ENCODE results near the gene CACNA1C.
A peak's percentile ranks its signal among the peaks of the same experiment; 100 is the strongest.

CACNA1C gene

DNA sequence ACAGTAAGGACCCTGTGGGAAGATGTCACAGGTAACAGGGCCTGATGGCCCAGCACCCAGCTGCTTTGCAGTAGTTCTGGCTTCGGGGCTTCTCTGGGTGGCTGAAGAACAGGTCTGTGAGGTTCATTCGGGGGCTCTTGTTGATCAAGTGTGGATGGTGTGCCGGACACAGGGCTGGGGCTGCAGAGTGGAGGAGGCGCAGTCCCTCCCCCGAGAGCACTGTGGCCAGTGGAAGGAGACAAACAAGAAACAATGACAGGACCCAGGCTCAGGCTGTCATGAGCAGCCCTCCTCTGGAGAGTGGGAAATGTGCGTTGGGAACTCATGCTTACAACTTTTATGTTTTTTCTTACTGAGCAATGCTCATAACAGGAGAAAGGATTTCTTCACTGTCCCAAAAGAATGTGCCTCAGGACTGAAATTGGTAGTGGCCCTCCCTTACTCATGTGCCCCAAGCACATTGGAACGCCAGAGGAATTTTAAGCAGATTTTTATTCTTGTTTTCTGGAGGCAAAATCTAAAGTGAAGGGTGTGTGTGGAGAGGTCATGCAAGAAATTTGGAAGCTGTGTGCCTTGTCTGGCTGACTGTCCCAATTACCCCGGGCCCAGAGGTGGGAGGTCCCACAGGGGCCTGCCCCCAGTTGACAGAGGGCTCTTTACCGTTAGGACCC lies 233.8 kb downstream of the CACNA1C start:
- no peak for DNase-seq

DNA sequence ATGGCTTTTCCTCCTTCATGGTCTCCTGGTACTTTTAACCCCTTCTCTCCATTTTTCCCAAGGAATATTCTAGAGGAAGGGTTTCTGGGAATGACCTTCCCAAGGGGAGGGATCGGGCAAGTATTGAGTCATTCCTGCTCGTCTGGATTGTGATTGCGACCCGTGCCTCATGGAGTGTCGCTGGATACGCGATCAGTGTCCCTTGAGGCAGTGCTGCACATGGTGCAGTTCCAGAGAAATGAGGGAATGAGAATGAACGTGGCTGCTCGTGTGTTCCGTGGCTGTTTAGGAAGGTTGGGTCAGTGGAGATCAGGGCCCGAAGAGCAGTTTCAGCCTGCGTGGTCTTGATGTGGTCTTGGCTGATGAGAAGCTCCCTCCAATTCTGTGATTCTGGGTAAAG lies 234.4 kb downstream of the CACNA1C start:
- DNase-seq: no peak

DNA sequence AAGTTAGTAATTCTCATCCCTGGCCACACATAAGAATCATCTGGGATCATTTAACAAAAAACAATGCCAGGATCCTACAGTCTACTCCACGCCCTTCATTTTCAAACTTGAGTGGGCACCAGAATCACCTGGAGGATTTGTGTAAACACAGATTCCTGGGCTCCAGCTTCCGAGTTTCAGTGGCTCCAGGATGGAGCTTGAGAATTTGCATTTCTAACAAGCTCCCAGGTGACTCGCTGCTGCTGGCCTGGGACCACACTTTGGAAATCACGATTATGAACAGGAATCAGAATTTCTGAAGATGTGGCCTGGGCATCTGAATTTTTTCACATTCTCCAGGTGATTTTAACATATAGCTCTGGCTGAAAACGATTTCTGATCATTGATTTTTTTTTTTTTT lies 234.8 kb downstream of the CACNA1C start:
- no peak for DNase-seq

DNA sequence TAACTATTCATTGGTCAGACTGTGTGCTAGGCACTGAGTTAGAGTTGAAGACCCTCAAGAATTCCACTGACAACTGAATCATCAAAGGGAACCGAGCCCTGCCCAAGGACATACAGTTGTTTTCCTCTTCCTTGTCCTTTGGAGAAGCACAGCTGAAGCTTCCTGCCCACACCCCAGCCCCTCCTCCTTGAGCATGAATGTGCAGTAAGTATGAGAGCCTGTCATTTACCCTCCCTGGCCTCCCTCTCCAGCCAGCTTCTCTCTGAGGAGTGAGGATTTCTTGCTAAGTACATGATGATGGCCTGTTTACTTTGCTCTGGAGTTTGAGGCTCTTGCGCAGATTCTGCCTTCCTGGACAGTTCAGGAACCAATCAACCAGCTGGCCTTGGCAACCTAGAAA lies 235.2 kb downstream of the CACNA1C start:
- DNase-seq: peak; percentile 18

DNA sequence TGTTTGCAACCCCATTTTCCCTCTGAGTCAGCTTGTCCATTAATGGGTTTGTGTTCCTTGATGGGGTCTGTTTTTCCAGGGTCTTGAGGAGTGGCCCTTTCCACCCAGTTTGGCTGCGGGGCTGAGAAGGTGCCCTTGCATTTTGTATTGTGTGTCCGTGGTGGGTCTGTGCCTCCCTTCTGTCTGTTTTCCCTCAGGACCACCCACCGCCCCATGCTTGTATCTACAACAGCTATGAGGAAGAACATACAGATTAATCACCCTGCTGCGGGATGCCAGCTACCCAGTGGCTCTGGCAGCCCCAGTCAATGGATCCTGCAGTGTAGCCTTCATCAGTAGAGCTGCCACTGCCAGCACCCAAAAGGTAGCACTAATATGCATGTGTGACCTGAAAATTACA lies 235.7 kb downstream of the CACNA1C start:
- no peak for DNase-seq

DNA sequence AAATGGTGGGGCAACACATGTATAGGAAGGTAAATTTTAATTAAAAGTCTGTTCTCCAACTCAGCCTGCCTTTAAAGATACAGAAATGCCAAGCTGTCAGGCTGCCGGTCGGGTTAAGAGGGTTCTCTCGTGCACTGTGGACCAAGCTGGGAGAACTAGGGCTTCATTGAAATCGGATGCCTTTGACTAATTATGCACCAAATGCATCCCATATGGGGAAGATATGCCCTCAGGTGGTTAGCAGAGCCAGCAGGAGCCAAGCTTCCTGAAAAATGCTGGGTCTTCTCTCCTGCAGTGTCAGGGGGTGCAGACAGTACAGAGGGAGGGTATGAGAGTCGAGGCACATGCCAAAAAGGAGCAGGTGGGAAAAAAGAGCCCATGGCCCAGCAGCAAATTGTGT lies 236.1 kb downstream of the CACNA1C start:
- DNase-seq: no peak

DNA sequence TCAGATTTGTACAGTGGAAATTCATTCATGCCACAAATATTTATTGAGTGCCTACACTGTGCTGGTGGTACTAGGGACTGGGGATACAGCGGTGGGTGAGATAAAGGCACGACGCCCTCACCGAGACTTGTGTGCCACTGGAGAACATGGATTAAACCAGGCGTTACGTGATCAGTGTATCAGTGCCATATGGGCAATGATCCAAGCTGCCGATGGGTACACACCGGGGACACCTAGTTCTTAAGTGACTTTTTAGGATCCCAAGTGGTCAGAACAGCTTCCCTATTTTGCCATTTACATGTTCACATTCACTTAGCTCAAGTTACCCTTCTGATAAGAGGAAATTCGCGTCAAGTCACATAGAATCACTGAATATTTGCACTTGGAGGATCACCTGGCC lies 236.7 kb downstream of the CACNA1C start:
- no peak for DNase-seq

DNA sequence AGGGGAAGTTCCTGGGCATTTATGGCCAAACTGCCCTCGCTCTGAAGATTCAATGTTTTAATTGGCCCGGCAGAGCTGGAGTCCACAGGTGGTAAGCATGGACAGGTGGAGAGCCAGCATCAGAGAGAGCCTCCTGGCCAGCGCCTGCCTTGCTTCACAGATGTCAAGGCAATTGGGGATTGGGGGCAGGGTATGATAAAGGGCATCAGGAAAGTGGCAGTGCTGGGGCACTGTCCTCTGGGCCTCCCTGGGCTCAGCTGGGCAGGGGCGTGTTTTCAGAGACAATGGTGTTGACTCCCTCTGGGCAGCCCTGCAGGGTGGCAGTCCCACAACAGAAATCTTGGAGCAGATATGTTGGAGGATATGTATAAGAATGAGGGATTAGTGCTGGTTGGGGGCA lies 237.3 kb downstream of the CACNA1C start:
- DNase-seq: no peak

DNA sequence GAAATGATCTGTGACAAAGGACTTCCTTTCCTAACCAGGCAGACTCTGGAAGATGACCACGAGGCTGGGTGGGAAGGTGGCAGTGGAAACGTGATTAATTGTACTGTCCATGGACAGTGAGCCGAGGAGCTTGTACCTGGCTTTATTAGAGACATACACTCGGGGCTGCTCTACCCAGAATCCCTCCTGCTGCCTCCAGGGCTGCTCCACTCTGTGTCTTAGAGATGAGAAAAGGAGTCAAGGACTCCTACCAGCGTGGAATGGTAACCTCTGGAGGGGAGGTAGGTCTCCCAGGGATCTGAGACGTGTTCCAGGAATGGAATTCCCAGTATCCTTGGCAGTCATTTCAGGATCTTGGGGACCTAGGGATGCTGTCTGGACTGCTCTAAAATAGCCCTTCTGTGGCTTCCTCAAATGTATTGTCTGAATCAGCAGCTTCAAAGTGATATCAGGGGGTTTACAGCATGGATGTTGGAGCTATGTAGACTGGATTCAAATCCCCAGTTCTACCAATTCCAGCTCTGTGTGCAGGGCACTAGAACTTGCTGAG lies 237.8 kb downstream of the CACNA1C start:
- no peak for DNase-seq

DNA sequence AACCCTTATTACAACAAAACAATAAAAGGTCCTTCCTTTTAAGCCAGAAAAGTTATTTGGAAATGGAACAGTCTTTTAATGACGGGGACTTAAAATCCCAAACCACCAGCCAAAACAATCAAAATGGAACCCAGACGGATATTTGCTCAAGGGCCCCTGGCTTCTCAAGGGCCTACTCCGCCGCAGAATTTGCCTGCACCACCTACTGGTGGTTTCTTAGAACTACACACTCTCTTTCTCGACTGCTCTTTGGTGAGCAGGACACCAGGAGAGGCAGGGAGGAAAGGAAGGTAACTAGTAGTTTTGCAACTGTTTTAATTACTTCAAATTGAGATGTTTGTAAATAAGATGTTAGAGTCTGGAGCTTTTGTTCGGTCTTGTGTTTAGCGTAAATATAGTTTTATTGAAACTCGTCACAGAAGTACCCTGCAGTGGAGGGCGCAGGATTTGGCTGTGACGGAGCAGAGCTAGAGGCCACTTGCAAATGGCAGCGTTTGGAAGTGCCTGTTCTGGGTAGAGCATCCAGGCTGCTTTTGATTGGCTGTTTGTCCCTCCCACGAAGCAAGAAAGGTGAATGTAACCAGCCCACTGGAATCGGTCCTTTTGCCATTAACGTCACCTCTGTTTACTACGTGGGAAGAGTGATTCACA lies 238.5 kb downstream of the CACNA1C start:
- no peak for DNase-seq

DNA sequence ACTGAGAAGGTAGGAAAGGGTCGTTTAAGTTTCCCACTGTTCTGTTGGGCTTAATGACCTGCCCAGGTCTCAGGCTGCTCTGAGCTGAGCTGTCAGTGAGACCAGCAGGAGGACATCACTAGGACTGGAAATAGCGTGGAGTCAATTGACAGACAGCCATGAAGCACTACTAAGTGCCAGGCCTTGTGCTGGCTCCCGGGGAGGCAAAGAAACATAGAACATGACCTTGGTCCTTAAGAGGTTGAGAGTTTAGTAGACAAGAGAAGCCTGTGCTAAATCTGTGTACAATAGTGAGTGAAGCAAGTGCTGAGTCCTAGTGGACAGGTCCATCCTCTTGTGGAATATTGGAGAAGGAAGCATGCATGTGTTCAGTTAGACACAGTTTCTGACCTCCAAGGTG lies 239.2 kb downstream of the CACNA1C start:
- no peak for DNase-seq

DNA sequence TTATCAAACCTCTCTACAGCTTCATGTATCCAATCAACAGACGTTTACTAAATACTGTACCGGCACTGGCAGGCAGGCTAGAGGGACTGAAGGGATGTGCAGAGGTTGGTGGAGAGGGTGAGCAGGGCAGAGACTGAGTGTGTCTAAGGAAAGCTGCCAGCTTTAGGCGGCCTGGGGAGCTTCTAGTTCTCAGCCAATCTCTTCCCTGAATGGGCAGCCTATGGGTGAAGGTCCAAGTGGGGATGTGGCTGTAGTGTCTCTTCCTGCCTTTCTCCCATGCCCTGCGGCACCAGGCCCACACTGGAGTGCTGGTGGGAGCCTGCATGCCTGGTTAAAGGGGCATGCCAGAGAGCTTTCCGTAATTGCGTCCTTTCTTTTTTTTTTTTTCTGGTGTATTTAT lies 239.8 kb downstream of the CACNA1C start:
- DNase-seq: no peak

DNA sequence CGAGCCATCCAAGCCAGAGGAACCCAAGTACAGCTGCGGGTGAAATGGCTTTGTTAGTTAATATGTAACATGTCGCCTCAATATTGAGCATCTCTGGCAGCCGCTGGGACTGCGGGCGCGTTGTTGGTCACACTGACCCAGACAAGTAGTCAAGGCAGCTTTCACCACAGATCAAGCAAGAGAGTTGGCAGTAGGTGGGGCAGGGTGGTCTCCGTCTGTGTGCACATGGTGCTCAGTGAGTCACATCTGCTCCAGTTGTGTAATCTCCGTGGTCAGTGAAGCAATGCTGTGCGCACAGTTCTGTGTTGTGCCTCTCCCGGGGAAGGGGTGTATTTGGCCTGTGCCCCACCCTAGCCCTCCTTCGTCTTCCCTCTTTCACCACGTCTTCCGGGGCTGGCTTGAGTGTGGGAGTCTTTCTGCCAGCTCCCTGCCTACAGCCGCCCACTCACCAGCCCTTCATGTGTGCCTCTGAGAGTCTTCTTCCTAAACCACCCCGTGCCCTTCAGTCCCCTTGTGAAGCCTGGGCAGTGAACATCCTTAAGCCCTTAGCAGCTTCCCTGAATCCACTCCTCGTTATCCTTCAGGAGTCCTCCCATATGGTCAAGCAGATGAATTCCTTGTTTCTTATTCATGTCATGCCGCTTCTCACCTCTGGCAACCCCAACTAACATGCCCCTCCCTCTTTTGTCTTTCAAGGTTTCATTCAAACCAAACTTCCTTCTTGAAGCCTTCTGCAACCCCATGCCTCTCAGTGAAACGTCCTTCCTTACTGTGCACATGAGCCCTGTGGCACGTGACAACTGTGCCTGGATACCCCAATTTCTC lies 242.1 kb downstream of the CACNA1C start:
- DNase-seq: peak; percentile 98

DNA sequence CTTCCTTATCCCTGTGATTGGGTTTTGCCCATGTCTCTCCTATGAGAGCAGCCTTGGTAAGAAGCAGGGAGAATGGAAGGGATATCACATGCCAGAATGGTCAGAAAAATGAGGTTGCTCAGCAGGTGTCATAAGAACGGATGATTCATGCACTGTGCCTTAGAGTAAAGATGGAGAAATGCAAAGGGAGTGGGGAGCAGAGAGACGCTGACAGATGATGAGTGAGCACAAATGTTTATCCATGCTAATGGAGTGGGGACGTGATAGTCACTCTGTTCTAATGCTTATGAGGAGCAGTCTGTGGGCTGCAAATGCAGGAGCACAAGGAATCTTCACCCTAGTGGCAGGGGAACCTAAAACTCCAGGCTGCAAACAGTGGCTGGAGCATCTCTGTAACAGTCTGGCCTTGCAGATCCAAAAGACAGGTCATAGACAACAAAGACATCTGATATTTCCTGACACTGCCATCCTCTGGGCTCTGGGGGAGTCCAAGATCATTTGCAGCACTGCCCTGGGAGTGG lies 243.2 kb downstream of the CACNA1C start:
- no peak for DNase-seq

DNA sequence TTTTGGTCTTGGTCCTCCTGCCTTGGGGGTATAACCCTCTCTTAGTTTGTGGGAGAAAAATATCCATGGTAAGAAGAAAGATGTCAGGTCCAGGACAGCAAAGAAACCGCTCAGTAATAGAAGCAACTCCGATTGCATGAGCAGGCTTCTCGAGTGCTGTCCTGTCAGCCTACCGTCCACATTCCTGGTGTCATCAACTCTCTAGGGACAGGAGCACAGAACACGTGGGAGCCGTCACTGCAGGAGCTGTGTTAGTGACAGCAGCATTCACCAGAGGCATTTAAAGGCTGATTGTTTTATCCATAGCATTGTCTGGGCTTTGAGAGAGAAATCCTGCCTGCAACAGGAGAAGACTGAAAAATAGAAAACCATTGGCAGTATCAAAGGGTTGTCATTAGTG lies 244.2 kb downstream of the CACNA1C start:
- no peak for DNase-seq

DNA sequence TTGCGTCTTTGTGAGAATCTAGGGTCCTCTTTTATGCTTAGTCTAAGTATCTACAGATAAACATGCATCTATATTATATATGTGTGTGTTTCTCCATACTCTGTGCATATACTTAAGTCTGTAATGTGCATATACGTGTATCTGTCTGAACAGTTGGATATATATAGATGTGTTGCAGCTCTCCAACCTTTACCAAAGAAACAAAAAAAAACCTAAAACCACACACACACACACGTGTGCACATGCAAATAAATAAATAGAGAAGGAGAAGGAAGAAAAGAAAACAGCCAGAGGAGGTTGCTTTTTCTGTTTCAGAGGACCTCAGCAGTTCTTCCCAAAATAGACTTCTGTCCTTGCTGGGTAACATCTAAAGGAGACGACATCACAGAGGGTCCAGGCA lies 244.9 kb downstream of the CACNA1C start:
- no peak for DNase-seq

DNA sequence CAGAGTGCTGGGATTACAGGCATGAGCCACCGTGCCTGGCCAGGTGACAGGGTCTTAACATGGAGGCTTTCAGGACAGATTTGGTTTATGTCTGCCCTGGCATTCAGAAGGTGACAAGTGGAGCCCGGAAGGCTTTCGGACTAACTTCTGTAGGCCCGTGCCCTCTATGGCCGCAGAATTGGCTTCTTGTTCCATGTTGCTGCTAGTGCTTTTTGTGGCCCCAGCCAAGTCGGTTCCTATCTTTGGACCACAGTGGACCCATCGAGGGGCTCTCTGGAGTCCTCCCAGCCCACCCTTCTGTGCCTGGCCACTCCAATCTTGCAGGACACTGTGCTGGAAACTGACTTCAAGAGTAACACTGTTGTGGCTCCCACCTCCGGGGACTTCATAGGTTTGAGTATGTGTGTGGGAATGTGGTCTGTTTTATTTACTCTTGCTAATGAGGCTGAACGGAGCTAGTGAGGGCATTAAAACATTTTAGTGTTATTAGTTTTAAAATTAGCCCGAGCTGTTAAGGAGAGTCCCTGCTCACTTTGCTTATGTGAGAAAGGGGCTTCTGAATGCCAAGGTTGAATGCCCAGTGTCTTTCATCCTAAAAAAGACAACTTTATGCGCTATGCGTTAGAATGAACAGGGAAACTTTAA lies 245.9 kb downstream of the CACNA1C start:
- no peak for DNase-seq

DNA sequence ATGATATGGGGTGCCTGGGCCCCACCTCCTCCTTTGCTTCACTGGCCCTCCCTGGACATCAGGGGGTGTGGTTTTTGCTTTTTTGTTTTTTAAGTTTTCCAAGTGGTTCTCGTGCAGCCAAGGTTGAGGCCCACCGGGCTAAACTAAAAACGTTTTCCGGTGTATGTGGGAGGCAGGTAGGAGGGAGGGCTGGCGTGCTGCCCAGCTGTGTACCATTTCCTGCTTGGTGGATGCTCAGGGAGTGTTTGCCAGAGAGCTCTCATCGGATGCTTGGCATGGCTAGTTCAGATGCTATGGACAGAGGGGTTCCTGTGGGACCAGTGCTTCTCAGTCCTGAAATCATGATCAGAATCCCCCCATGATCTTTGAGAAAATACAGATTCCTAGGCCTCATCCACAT lies 246.4 kb downstream of the CACNA1C start:
- DNase-seq: no peak

DNA sequence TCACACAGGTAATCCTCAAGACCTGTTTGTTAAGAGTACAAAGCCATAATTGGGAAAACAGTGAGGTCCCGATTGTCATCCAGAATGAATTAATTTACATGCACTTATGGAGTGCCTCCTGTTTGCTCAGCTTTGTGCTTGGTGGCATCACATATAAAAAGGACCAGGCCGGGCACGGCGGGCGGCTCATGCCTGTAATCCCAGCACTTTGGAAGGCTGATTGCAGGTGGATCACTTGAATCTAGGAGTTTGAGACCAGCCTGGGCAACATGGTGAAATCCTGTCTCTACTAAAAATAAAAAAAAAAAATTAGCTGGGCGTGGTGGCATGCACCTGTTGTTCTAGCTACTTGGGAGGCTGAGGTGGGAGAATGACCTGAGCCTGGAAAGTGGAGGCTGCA lies 247.4 kb downstream of the CACNA1C start:
- DNase-seq: no peak

DNA sequence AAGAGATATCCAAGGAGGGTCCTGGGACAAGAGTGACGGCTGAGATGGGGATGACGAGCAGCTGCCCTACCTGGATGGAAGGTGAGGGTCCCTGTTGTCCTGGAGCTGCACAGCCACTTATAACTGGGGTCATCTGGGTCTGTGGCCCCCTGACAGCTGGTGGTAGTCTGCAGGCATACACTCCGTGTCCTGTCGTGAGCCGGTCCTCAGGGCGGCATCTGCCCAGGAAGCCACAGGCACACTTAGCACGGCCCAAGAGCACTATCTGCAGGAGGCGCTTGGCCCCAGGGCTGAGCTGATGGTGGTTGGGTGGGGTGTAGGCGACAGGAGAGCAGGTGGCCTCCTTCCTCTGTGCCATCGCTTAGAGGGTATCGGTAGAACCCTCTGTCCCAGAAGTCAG lies 248.1 kb downstream of the CACNA1C start:
- DNase-seq: no peak

DNA sequence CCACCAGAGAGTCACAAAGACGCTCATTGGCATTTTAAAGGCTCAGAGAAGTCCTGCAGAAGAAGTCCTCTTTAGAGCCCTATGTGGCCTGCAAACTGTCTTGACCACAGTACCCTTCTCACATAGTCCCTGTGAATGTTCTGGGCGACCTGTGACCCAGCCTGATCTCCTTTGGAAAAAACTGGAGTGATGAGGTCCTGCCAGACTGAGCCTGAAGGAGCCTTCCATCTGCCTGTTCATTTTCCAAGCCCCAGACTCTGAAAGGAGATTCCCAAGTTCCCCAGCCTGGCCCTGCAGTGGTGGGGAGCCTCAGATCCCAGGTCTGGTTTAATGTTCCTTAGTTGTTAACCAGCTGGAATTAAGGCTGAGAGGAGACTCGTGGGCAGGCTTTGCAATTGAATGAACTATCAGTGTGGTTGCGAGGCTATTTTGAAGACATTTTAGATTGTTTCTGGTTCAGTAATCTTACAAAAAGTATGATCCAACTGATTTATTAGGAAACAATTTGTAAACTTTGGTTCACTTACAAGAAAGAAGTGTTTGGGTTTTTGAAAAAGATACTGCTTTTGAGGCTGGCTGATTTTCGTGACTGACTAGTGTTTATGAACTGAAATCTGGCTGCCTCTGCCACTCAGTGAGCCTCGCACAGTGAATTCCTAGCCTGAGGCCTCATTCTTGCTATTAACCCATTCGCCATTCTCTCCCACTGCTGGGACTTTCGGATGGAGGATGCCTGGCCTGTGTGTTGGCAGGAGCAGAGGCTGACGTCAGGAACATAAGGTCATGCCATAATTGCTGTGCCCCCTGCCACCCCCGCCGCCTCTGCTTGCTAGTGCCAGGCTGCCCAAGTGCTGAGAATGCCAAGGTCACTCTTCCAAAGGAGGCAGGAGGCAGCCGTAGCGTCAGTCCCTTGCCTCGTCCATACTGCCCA lies 249.0 kb downstream of the CACNA1C start:
- no peak for DNase-seq

Data from GF-D8 (cell line).